M059J (cell line): ENCODE results near the gene PCDHA1. TPM values are rescaled to one million over a fixed set of nuclear protein-coding genes. Genes with fewer than 3 reads are reported as not detected.
A peak's percentile ranks its signal among the peaks of the same experiment; 100 is the strongest.
"Not testable (repeated sequence)": the region's sequence is repeated elsewhere in the genome, so short reads cannot be mapped to it uniquely, and the experiment has no call there.

ENCODE experiments used
- DNase-seq: peaks from one replicate; pipeline ENCODE4 v3.0.0-alpha.2; 2012; ENCODE audit warnings: low read depth
- total RNA-seq: library from RNA; depleted of rRNA; stranded (reverse); fragments of >200 nt; shearing (Covaris generic); gene quantifications from 2 replicates; pipeline ENCODE4 v1.2.3, GENCODE V29; 2014

PCDHA1 gene
- total RNA-seq, 1 experiment from 2014 or later = 0.05 TPM

- not testable (repeated sequence) for DNase-seq
Observed at GRCh38 chr5:140849831-140850634, 64.1 kb downstream of the PCDHA1 start.

- no peak for DNase-seq
Observed at GRCh38 chr5:140855772-140856674, 70.1 kb downstream of the PCDHA1 start, which contains the start of gene PCDHA10. PCDHA10 (plus strand) TSS chr5:140855897; CDS start chr5:140856049, 152 bp downstream.

GRCh38 chr5:140857177-140857986, 71.4 kb downstream of the PCDHA1 start:
- DNase-seq = no peak

GRCh38 chr5:140857987-140858240, 72.0 kb downstream of the PCDHA1 start:
- DNase-seq = no peak

GRCh38 chr5:140862441-140863295, 76.7 kb downstream of the PCDHA1 start:
- DNase-seq = no peak

- DNase-seq = peak; percentile 63
Observed at GRCh38 chr5:140868721-140869554, 83.0 kb downstream of the PCDHA1 start, which contains the start of gene PCDHA11. PCDHA11 (plus strand) TSS chr5:140868957; CDS start chr5:140869104, 147 bp downstream.

- DNase-seq = no peak
Observed at GRCh38 chr5:140869555-140869886, 83.6 kb downstream of the PCDHA1 start.

GRCh38 chr5:140870221-140871201, 84.6 kb downstream of the PCDHA1 start:
- DNase-seq = no peak

GRCh38 chr5:140875085-140876065, 89.4 kb downstream of the PCDHA1 start, which contains the start of gene PCDHA12:
PCDHA12 (plus strand) TSS chr5:140875308; CDS start chr5:140875473, 165 bp downstream.
- DNase-seq = no peak

- DNase-seq = not testable (repeated sequence)
Observed at GRCh38 chr5:140876541-140877261, 90.8 kb downstream of the PCDHA1 start.

GRCh38 chr5:140877262-140877581, 91.3 kb downstream of the PCDHA1 start:
- DNase-seq = no peak

GRCh38 chr5:140881889-140882590, 96.1 kb downstream of the PCDHA1 start, which contains the start of gene PCDHA13:
PCDHA13 (plus strand) TSS chr5:140882124; CDS start chr5:140882269, 145 bp downstream.
- DNase-seq = no peak

- no peak for DNase-seq
Observed at GRCh38 chr5:140882591-140882899, 96.6 kb downstream of the PCDHA1 start.

GRCh38 chr5:140883373-140883772, 97.4 kb downstream of the PCDHA1 start:
- no peak for DNase-seq

- DNase-seq = no peak
Observed at GRCh38 chr5:140883927-140884697, 98.2 kb downstream of the PCDHA1 start.

- no peak for DNase-seq
Observed at GRCh38 chr5:140916325-140916724, 130.4 kb downstream of the PCDHA1 start.
